ENCODE results near the gene PIGT.

DNA sequence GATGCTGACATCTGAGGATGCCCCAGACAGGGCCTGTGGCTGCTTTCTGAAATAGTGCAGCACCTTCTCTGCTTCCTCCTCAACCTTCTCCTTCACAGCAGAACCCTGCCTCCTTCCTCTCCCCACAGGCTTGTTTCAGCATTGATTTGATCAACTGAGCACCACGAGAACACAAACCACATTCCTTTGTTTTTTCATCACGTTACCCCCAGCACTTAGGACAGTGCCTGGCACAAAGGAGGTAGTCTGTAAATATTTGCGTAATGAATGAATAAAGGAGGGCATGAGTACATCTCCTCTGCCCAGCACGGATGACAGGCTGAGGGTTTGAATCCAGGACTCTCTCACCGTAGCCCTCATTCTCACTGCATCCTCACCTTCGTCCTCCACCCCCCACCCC, 32.3 kb downstream of the PIGT start:
- TF ChIP-seq, protein P1, sequence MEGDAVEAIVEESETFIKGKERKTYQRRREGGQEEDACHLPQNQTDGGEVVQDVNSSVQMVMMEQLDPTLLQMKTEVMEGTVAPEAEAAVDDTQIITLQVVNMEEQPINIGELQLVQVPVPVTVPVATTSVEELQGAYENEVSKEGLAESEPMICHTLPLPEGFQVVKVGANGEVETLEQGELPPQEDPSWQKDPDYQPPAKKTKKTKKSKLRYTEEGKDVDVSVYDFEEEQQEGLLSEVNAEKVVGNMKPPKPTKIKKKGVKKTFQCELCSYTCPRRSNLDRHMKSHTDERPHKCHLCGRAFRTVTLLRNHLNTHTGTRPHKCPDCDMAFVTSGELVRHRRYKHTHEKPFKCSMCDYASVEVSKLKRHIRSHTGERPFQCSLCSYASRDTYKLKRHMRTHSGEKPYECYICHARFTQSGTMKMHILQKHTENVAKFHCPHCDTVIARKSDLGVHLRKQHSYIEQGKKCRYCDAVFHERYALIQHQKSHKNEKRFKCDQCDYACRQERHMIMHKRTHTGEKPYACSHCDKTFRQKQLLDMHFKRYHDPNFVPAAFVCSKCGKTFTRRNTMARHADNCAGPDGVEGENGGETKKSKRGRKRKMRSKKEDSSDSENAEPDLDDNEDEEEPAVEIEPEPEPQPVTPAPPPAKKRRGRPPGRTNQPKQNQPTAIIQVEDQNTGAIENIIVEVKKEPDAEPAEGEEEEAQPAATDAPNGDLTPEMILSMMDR (IDR thresholded peaks at IDR 0.05 in 8 of 11, conservative IDR thresholded peaks at IDR 0.05 in 3 of 11), result no peak
- no peak for TF ChIP-seq POLR2A (IDR thresholded peaks at IDR 0.05)
- no peak for TF ChIP-seq POLR2AphosphoS5 (IDR thresholded peaks at IDR 0.05)

All from spleen (tissue), 7 donors.